ENCODE measurements around the gene CLN5.

- TF ChIP-seq, protein P1, sequence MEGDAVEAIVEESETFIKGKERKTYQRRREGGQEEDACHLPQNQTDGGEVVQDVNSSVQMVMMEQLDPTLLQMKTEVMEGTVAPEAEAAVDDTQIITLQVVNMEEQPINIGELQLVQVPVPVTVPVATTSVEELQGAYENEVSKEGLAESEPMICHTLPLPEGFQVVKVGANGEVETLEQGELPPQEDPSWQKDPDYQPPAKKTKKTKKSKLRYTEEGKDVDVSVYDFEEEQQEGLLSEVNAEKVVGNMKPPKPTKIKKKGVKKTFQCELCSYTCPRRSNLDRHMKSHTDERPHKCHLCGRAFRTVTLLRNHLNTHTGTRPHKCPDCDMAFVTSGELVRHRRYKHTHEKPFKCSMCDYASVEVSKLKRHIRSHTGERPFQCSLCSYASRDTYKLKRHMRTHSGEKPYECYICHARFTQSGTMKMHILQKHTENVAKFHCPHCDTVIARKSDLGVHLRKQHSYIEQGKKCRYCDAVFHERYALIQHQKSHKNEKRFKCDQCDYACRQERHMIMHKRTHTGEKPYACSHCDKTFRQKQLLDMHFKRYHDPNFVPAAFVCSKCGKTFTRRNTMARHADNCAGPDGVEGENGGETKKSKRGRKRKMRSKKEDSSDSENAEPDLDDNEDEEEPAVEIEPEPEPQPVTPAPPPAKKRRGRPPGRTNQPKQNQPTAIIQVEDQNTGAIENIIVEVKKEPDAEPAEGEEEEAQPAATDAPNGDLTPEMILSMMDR (conservative IDR thresholded peaks at IDR 0.05): no peak
- TF ChIP-seq EZH2 (IDR thresholded peaks at IDR 0.05; ENCODE audit: low read depth): no peak
These were observed 15.4 kb upstream of the CLN5 start for GRCh38 chr13:76976490-76976889.
